GM03348 (cell line): ENCODE measurements around the gene LURAP1L.

ENCODE experiments used
- DNase-seq: peaks from one replicate; pipeline ENCODE4 v3.0.0; 2012; ENCODE audit warnings: low spot score

Gene LURAP1L

GRCh38 chr9:12776513-12777055 is 1.8 kb downstream of the LURAP1L start:
- DNase-seq = peak; percentile 12

- no peak for DNase-seq
Measured at GRCh38 chr9:12777121-12778022, 2.6 kb downstream of the LURAP1L start.

GRCh38 chr9:12778389-12778788 is 3.6 kb downstream of the LURAP1L start:
- DNase-seq = no peak

GRCh38 chr9:12781226-12781733 is 6.5 kb downstream of the LURAP1L start:
- no peak for DNase-seq

- no peak for DNase-seq
Measured at GRCh38 chr9:12783767-12784460, 9.1 kb downstream of the LURAP1L start.

- DNase-seq = no peak
Measured at GRCh38 chr9:12784461-12785259, 9.8 kb downstream of the LURAP1L start.

- no peak for DNase-seq
Measured at GRCh38 chr9:12785260-12785770, 10.5 kb downstream of the LURAP1L start.

GRCh38 chr9:12785941-12786340 is 11.1 kb downstream of the LURAP1L start:
- DNase-seq = no peak

- no peak for DNase-seq
Measured at GRCh38 chr9:12790001-12790400, 15.2 kb downstream of the LURAP1L start.

- no peak for DNase-seq
Measured at GRCh38 chr9:12790883-12791282, 16.1 kb downstream of the LURAP1L start.

GRCh38 chr9:12794101-12794799 is 19.4 kb downstream of the LURAP1L start:
- no peak for DNase-seq

- DNase-seq = no peak
Measured at GRCh38 chr9:12796601-12797000, 21.8 kb downstream of the LURAP1L start.

- no peak for DNase-seq
Measured at GRCh38 chr9:12797037-12797436, 22.2 kb downstream of the LURAP1L start.

GRCh38 chr9:12798066-12798770 is 23.4 kb downstream of the LURAP1L start:
- no peak for DNase-seq

- DNase-seq = no peak
Measured at GRCh38 chr9:12801187-12801586, 26.4 kb downstream of the LURAP1L start.

GRCh38 chr9:12801663-12802062 is 26.8 kb downstream of the LURAP1L start:
- DNase-seq = no peak

- DNase-seq = no peak
Measured at GRCh38 chr9:12802093-12802492, 27.3 kb downstream of the LURAP1L start.

GRCh38 chr9:12808569-12808968 is 33.7 kb downstream of the LURAP1L start:
- DNase-seq = no peak

GRCh38 chr9:12809720-12810119 is 34.9 kb downstream of the LURAP1L start:
- DNase-seq = no peak

- DNase-seq = no peak
Measured at GRCh38 chr9:12811935-12812334, 37.1 kb downstream of the LURAP1L start.
